ENCODE measurements around the gene TRAK1. TPM values are rescaled to one million over a fixed set of nuclear protein-coding genes. Genes with fewer than 3 reads are reported as not detected.

Gene TRAK1
- total and polyA plus RNA-seq, 7 donors = 17.6 to 42.7 (median 31.8) TPM

DNA sequence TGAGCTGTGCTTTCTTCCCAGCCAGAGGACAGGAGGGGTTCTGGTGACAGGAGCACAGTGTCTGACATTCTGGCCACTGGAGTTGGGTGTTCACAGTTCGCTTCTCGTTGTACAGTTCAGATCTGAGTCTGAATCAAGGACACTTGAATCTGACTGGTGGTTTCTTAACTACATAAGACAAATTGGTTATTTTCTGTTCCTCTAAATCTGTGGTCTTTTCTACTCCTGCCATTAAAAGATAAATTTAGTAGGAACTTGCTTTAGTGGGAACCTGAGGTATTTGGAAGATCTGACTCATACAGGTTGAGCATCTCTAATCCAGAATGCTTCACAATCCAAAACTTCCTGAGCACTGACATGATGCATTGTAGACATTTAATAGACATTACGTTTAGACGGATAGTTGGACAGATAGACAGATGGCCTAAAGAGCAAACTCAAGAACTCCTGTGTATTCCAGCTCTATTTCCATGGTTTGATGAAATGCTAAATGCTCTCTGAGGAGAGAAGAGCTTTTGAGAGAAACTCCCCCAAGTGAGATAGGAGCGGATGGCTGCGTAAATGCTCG is 103.9 kb downstream of the TRAK1 start:
- H3K36me3 ChIP-seq = peaks cover 19 to 69% (median 33%) of the 10 kb centered on the region in 4 donors
- H3K27me3 ChIP-seq = no peaks in the 10 kb centered on the region
- H3K9me3 ChIP-seq = no peaks in the 10 kb centered on the region
- no peak overlapping the region for H3K4me3 ChIP-seq
- H3K4me1 ChIP-seq = peaks cover 0 to 19% (median 6%) of the 10 kb centered on the region in 4 donors
- TF ChIP-seq, protein P1, sequence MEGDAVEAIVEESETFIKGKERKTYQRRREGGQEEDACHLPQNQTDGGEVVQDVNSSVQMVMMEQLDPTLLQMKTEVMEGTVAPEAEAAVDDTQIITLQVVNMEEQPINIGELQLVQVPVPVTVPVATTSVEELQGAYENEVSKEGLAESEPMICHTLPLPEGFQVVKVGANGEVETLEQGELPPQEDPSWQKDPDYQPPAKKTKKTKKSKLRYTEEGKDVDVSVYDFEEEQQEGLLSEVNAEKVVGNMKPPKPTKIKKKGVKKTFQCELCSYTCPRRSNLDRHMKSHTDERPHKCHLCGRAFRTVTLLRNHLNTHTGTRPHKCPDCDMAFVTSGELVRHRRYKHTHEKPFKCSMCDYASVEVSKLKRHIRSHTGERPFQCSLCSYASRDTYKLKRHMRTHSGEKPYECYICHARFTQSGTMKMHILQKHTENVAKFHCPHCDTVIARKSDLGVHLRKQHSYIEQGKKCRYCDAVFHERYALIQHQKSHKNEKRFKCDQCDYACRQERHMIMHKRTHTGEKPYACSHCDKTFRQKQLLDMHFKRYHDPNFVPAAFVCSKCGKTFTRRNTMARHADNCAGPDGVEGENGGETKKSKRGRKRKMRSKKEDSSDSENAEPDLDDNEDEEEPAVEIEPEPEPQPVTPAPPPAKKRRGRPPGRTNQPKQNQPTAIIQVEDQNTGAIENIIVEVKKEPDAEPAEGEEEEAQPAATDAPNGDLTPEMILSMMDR (IDR thresholded peaks at IDR 0.05) = no peak
- TF ChIP-seq EP300 (IDR thresholded peaks at IDR 0.05) (no peak), POLR2A (IDR thresholded peaks at IDR 0.05) (no peak), POLR2AphosphoS5 (IDR thresholded peaks at IDR 0.05) (no peak)
- H3K27ac ChIP-seq = no peak overlapping the region
- 94 to 96% methylated on average over 7 of the region's 7 CpGs for WGBS, 2 donors
- DNase-seq = no peak
- intact Hi-C loops (cut with DNase I) = loop anchor here (5.0 kb wide), 1 partner anchor 78 kb away; no protein-coding TSS in a partner anchor

DNA sequence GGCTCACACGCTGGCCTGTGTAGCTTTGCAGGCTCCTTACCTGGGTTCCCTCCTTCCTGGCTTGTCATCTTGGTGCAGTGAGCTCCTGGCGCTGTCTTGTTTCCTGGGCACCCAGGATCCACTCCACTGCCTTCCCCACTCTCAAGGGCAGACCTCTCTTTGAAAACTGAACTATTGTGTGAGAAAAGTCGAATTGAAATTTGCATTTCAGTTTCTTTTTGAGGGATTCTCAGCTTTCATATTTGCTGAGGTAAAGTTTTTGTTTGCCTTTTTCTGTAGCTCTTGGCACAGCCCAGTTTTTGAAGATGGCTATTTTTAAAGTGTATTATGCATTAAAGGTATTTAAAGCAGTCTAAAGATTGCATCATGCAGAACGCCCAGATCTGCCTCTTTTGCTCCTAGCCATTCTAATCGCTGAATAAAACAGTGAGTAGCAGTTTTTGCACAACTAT is 104.7 kb downstream of the TRAK1 start:
- H3K4me3 ChIP-seq = no peak overlapping the region
- no peaks in the 10 kb centered on the region for H3K9me3 ChIP-seq
- peaks cover 0 to 13% (median 2%) of the 10 kb centered on the region in 4 donors for H3K4me1 ChIP-seq
- no peak for DNase-seq
- peak overlapping the region in 2 of 4 donors; percentile 16 to 35 for H3K27ac ChIP-seq
- no peak for TF ChIP-seq POLR2AphosphoS5 (IDR thresholded peaks at IDR 0.05)
- TF ChIP-seq EP300 (IDR thresholded peaks at IDR 0.05) = no peak
- TF ChIP-seq, protein P1 (IDR thresholded peaks at IDR 0.05) = no peak
- TF ChIP-seq POLR2A (IDR thresholded peaks at IDR 0.05) = no peak
- H3K27me3 ChIP-seq = no peaks in the 10 kb centered on the region
- WGBS, 2 donors = 79 to 80% methylated on average over 5 of the region's 5 CpGs
- H3K36me3 ChIP-seq = peaks cover 19 to 78% (median 40%) of the 10 kb centered on the region in 4 donors
- intact Hi-C loops (cut with DNase I) = no loop called here

DNA sequence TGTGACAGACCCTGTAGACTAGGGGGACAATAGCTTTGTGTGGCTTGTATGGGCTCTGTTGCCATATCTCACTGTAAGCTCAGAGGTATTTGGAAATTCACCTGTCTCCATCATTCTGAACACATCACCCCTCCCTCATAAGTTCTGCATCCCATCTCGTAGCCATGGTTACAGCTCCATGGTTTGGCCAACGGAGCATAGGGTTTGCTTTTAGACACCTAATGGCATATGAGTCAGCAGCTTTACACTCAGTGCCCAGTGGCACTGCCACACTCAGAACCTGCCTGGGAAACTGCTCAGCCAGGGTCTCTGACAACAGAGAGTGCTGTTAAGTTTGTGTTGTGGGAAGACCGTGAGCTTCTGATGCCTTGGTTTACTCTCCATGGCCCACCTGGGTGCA is 107.6 kb downstream of the TRAK1 start:
- 90 to 91% methylated on average over 3 of the region's 3 CpGs for WGBS, 2 donors
- peaks cover 19 to 97% (median 58%) of the 10 kb centered on the region in 4 donors for H3K36me3 ChIP-seq
- intact Hi-C loops (cut with DNase I) = no loop called here
- H3K9me3 ChIP-seq = no peaks in the 10 kb centered on the region
- peaks cover 0 to 6% (median 2%) of the 10 kb centered on the region in 4 donors for H3K4me1 ChIP-seq
- H3K27me3 ChIP-seq = no peaks in the 10 kb centered on the region
- no peak overlapping the region for H3K27ac ChIP-seq
- no peak for TF ChIP-seq POLR2AphosphoS5 (IDR thresholded peaks at IDR 0.05)
- TF ChIP-seq, protein P1 (IDR thresholded peaks at IDR 0.05) = no peak
- no peak for TF ChIP-seq EP300 (IDR thresholded peaks at IDR 0.05)
- no peak for TF ChIP-seq POLR2A (IDR thresholded peaks at IDR 0.05)
- H3K4me3 ChIP-seq = no peak overlapping the region
- no peak for DNase-seq

DNA sequence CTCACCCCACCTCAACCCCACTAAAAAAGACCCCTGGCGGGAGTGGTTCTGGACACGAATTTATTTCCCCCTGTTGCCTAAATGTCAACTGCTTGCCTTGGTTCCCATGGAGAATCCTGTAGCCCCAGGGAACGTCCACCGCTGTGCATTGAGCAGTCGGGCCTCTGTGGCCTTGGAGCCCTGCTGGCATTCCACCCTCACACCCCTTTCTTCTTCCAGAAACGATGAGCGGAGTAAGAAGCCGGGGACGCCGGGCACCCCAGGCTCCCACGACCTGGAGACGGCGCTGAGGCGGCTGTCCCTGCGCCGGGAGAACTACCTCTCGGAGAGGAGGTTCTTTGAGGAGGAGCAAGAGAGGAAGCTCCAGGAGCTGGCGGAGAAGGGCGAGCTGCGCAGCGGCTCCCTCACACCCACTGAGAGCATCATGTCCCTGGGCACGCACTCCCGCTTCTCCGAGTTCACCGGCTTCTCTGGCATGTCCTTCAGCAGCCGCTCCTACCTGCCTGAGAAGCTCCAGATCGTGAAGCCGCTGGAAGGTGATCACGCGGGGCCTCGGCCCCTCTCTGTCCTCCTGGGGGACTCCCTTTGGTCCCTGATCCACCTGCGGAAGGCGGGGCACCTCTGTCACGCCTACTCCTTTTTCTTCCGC is 111.2 kb downstream of the TRAK1 start:
- TF ChIP-seq EP300 (IDR thresholded peaks at IDR 0.05) (no peak), POLR2AphosphoS5 (IDR thresholded peaks at IDR 0.05) (no peak)
- TF ChIP-seq, protein P1 (IDR thresholded peaks at IDR 0.05) = no peak
- intact Hi-C loops (cut with DNase I) = no loop called here
- peaks cover 8 to 87% (median 55%) of the 10 kb centered on the region in 4 donors for H3K36me3 ChIP-seq
- H3K27ac ChIP-seq = no peak overlapping the region
- no peaks in the 10 kb centered on the region for H3K9me3 ChIP-seq
- 93 to 95% methylated on average over 35 of the region's 35 CpGs for WGBS, 2 donors
- H3K4me3 ChIP-seq = no peak overlapping the region
- no peaks in the 10 kb centered on the region for H3K27me3 ChIP-seq
- DNase-seq = no peak
- H3K4me1 ChIP-seq = no peaks in the 10 kb centered on the region
